Fibroblast of the aortic adventitia (primary cell): ENCODE measurements around the gene MORN3. TPM values are rescaled to one million over a fixed set of nuclear protein-coding genes. Genes with fewer than 3 reads are reported as not detected.
"Not testable (repeated sequence)": the region's sequence is repeated elsewhere in the genome, so short reads cannot be mapped to it uniquely, and the experiment has no call there.

Source experiments
- DNase-seq: peaks from one replicate; pipeline ENCODE4 v3.0.0-alpha.2; 2010; ENCODE audit warnings: low read depth
- H3K4me3 ChIP-seq: 2 replicates; pipeline ENCODE4 v1.5.1; 2011; ENCODE audit warnings: low read depth, mild to moderate bottlenecking, control low read depth, low read length, moderate library complexity
- total RNA-seq: library from RNA; depleted of rRNA; stranded (reverse); fragments of >200 nt; gene quantifications from 2 replicates; pipeline ENCODE4 v1.2.3, GENCODE V29; 2012; ENCODE audit warnings: low replicate concordance
- TF ChIP-seq, protein P1 (sequence below): IDR thresholded peaks from 2 replicates; pipeline ENCODE4 v1.5.1; 2011; ENCODE audit warnings: mild to moderate bottlenecking, low read length, control low read depth, inconsistent platforms; ENCODE audit not compliant: insufficient read depth

Gene MORN3
- total RNA-seq, 1 donor = 0.63 TPM

DNA sequence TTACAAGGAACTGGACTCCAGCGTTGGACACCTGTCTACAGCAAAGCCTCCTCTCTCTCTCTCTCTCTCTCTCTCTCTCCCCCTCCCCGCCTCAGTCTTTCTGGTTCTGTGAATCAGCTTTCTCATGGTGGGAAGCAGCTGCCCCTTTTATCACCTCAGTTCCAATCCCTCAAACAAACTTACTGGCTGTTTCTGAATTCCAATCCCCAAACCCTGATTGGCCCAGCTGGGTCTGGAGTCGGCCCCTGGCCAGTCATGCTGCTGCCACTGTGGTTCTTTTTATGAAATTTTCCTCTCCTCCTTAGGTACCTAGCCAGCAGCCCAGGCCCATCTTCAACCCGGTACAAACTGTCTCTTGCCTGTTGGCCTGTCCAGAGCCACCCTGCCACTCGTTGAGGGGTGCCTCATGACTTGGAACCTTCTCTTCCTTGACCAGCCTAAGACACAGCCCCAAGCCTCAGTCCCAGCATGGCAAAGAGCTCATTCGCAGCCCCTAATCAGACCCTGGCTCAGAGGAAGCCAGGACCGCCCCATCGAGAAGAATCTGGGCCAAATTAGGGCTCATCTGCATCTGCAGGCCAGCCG lies 9.4 kb upstream of the MORN3 start:
- DNase-seq = no peak
- no peak overlapping the region for H3K4me3 ChIP-seq
- TF ChIP-seq, protein P1, sequence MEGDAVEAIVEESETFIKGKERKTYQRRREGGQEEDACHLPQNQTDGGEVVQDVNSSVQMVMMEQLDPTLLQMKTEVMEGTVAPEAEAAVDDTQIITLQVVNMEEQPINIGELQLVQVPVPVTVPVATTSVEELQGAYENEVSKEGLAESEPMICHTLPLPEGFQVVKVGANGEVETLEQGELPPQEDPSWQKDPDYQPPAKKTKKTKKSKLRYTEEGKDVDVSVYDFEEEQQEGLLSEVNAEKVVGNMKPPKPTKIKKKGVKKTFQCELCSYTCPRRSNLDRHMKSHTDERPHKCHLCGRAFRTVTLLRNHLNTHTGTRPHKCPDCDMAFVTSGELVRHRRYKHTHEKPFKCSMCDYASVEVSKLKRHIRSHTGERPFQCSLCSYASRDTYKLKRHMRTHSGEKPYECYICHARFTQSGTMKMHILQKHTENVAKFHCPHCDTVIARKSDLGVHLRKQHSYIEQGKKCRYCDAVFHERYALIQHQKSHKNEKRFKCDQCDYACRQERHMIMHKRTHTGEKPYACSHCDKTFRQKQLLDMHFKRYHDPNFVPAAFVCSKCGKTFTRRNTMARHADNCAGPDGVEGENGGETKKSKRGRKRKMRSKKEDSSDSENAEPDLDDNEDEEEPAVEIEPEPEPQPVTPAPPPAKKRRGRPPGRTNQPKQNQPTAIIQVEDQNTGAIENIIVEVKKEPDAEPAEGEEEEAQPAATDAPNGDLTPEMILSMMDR = no peak

DNA sequence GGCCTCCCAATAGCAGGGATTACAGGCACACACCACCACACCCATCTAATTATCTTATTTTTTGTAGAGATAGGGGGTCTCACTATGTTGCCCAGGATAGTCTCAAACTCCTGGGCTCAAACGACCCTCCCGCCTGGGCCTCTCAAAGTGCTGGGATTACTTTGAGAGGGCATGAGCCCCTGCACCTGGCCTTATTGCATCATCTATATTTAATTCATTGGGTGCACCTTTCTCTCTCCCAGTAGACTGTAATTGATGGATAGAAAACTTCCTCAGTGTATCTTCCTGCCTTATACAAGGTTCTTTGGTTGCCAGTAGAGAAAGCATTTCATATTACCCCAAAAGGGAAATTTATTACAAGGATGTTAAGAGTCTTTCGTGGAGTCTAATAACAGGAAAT lies 8.9 kb upstream of the MORN3 start:
- TF ChIP-seq, protein P1 = no peak
- DNase-seq = no peak
- no peak overlapping the region for H3K4me3 ChIP-seq

DNA sequence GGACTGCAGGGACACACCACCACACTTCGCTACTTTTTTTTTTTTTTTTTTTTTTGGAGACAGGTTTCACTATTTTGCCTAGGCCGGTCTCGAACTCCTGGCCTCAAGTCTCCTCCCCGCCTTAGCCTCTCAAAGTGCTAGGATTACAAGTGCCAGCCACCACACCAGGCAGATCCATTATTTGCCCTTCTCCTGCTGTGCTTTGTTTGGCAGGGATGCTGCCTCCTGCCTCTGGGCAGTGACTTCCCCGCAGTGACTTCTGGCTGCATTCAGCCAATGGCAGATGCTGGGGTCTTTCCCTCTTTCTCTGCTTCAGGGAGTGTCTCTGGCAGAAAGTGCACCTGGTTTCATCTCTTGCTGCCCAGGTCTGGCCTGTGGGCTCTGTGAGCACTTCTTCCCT lies 6.7 kb upstream of the MORN3 start:
- TF ChIP-seq, protein P1 = no peak
- DNase-seq = no peak
- no peak overlapping the region for H3K4me3 ChIP-seq

DNA sequence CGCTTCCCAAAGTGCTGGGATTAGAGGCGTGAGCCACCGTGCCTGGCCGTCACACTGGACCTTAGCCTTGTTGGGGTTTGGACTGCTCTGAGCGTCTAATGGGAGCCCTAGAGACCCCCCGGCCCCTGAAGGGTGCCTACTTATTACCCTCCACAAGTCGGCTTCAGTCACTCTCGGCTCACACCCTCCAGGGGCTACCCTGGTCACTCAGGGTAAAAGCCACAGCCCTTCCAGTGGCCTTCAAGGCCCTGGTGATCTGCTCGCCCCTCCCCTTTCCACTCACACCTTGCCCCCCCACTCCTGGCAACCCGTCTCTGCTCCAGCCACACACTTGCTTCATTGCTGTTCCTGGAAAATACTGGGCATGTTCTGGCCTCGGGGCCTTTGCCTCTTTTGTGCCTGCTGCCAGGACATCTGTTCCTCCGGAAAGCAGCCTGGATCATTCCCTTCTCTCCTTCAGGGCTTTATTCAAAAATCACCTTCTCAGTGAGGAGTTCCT lies 3.6 kb upstream of the MORN3 start:
- no peak for DNase-seq
- no peak overlapping the region for H3K4me3 ChIP-seq
- TF ChIP-seq, protein P1 = no peak

DNA sequence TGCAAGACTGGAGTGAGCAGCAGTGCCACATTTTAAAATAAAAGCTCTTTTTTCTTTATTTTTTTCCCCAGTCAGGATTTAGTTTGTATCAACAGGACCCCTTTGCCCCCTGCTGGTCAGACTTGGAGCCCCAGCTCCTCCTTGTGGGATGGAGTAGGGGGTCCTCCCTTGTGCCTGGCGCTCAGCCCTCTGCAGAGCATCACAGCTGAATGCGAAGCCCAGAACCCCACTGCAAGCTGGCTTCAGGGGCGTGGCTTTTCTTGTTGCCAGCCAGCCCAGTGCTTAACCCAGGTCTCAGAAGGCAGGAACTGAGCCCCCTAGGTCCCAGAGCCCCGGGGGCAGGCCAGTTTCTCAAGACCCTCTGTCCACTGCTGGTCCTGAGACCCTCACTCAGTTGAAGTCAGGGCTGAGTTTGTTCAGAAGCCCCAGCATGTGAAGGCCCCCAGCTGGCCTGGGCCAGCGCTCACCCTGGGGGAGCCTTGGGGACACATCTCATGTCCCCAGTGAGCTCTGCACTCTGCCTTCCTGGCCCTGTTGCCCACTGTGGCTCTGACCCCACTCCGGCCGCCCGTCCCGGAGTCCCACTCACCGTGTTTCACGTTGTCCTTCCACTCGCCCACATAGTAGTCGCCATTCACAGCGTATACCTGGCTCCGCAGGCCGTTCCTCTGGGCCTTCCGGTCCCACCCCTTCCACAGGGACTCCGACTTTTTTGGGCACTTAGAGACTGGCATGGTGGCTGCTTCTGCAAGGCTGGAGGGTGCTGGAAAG lies 519 bp downstream of the MORN3 start:
- TF ChIP-seq, protein P1 = peak; percentile 67
- no peak overlapping the region for H3K4me3 ChIP-seq
- DNase-seq = peak; percentile 49

DNA sequence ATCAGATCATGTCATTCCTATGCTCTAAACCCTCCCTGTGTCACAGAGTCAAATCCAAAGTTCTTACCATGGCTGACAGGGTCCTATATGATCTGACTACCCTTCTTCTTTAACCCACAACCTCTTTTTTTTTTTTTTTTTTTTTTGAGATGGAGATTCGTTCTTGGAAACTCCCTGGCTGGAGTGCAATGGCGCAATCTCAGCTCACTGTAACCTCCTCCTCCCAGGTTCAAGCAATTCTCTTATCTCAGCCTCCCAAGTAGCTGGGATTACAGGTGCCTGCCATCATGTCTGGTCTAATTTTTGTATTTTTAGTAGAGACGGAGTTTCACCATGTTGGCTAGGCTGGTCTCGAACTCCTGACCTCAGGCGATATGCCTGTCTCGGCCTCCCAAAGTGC lies 2.6 kb downstream of the MORN3 start:
- not testable (repeated sequence) for H3K4me3 ChIP-seq, DNase-seq

DNA sequence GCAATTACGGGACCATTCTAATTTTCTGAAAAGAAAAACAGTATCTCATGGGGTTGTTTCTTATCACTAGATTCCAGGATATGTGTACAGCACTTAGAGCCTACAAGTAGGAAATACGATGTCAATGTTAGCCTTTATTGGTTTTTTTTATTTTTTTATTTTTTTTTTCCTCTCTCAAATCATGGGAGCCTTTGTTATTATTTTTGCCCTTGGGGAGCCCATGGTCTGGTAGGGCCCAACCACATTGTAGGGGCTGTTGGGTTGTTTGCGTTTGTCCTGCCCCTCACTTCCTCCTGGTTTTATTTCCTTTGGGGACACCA lies 5.9 kb downstream of the MORN3 start:
- TF ChIP-seq, protein P1 = no peak
- H3K4me3 ChIP-seq = no peak overlapping the region
- DNase-seq = no peak

DNA sequence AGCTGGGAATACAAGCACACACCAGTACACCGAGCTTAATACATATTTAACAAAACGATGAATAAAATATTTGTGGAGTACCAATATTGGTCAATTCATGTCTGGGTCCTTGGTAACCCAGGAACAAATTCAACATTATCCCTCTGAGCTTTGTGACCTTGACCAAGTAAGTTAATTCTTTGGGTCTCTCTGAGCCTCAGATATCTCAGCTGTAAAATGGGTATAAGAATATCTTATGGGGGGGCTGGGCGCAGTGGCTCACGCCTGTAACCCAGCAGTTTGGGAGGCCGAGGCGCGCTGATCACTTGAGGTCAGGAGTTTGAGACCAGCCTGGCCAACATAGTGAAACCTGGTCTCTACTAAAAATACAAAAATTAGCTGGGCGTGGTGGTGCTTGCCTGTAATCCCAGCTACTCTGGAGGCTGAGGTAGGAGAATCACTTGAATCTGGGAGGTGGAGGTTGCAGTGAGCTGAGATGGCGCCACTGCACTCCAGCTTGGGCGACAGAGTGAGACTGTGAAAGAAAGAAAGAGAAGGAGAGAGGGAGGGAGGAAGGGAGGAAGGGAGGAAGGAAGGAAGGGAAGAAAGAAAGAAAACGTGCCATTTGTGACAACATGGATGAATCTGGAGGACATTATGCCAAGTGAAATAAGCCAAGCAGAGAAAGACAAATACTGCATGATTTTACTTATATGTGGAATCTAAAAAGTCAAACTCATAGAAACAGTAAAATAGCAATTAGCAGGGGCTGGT lies 7.9 kb downstream of the MORN3 start:
- H3K4me3 ChIP-seq = not testable (repeated sequence)

More for the DNA sequence above, 7.9 kb downstream of the MORN3 start:
- DNase-seq = not testable (repeated sequence)
